GM19025 (cell line): Measurements from ENCODE around the gene TLR7.

Experiments
- ATAC-seq: cut with Tn5 transposase; IDR thresholded peaks from one replicate; pipeline ENCODE4 v1.9.1; 2021; ENCODE audit warnings: mild to moderate bottlenecking, low read depth, moderate library complexity; ENCODE audit not compliant: unreplicated experiment

The TLR7 gene

DNA sequence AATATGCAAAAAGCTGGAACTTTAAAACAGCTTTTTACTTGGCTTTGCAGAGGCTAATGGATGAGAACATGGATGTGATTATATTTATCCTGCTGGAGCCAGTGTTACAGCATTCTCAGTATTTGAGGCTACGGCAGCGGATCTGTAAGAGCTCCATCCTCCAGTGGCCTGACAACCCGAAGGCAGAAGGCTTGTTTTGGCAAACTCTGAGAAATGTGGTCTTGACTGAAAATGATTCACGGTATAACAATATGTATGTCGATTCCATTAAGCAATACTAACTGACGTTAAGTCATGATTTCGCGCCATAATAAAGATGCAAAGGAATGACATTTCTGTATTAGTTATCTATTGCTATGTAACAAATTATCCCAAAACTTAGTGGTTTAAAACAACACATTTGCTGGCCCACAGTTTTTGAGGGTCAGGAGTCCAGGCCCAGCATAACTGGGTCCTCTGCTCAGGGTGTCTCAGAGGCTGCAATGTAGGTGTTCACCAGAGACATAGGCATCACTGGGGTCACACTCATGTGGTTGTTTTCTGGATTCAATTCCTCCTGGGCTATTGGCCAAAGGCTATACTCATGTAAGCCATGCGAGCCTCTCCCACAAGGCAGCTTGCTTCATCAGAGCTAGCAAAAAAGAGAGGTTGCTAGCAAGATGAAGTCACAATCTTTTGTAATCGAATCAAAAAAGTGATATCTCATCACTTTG, 55.2 kb downstream of the TLR7 start:
- no peak for ATAC-seq

DNA sequence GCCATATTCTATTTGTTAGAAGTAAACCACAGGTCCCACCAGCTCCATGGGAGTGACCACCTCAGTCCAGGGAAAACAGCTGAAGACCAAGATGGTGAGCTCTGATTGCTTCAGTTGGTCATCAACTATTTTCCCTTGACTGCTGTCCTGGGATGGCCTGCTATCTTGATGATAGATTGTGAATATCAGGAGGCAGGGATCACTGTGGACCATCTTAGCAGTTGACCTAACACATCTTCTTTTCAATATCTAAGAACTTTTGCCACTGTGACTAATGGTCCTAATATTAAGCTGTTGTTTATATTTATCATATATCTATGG, 55.7 kb downstream of the TLR7 start:
- ATAC-seq = no peak

DNA sequence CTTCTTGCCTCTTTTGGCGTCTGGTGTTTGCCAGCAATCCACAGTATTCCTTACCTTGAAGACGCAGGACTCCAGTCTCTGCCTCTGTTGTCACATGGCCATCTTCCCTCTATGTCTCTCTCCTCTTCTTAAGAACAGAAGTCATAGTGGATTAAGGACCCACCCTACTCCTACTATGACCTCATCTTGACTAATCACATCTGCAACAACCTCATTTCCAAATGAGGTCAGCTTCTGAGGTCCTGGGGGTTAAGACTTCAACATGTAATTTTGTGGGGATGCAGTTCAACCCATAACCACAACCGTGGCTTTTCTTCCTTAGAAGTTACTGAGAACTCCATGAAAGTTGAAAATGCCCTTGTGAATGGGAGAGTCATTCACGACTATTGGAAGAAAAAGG, 62.8 kb downstream of the TLR7 start:
- ATAC-seq = no peak

DNA sequence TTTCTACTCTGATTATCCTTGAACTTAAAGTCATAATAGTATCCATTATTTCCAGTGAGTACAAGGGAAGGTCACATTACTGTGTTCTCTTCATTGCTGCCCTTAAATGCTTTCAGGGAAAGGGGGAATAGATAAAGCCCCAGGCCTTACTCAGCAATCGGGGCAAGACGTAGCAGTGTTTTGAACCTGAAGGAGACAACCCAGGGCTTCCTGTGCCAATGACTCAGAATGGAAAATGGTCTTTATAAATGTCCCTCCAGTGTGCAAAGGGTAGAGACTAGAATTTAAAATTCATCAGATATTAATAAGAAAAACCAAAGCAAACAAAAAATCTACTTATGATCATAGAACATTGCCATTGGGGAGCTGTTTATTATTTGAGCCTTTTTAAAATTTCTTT, 63.3 kb downstream of the TLR7 start:
- ATAC-seq = no peak

DNA sequence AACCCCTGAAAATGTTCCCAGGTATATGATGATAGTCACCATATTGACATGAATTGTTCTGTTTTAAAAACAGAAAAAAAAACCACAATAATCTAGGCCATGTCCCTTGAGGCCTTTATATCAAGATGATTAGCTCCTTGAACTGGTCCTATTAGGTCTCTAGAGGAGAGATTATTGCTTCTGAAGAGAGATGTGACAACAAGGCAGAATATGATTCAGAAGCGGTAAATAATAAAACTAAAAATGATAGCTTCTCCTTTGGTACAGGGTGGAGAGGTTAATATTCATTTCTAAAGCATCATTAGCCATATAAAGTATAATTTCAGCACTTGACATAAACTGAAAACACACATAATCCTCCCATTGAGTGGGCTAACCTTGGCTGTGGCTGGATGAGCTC, 65.4 kb downstream of the TLR7 start:
- ATAC-seq = no peak

DNA sequence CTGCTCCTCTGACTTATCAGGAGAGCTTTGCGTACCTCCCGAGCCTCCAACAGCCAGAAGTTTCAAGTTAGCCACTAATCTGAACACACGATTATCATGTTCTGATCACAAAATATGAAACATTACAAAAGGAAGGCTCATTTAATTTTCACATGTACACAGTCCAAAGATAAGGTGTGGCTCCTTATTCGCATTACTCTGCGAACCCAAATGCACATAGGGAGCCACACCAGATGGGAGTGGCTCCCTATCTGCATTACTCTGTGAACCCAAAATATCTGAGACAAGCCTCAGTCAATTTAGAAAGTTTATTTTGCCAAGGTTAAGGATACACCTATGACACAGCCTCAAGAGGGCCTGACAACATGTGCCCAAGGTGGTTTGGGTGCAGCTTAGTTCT, 68.0 kb downstream of the TLR7 start:
- ATAC-seq = no peak

DNA sequence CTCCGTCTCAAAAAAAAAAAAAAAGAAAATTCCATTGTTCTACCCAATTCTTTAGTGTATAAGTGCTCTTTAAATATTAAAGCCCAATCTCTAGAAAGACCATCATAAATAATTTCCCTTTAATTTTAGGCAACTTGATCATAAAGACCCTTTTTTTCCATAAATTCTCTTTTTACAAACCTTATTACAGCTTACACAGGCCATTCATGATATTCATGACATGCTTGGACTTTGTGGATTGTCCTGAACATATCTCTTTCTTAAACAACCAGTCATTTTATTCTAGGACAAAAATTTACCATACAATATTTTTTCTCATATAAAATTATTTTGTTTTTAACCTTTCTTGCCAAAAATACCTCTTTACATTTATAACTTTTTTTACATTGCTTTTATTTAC, 70.1 kb downstream of the TLR7 start:
- no peak for ATAC-seq
